ENCODE measurements around the gene SRXN1. TPM values are rescaled to one million over a fixed set of nuclear protein-coding genes. Genes with fewer than 3 reads are reported as not detected.

SRXN1 gene
- total RNA-seq, 1 donor from 2014 or later, result 55.3 TPM

GRCh38 chr20:675033-675452 is 22.0 kb upstream of the SRXN1 start:
- Histone ChIP-seq H3K4me1 (peaks cover 28% of the 10 kb centered on the region), H3K36me3 (no peaks in the 10 kb centered on the region), H3K9me3 (replicated peaks) (no peaks in the 10 kb centered on the region), H3K4me3 (peak overlapping the region; percentile 56), H3K27ac (replicated peaks) (no peak overlapping the region), H3K27me3 (ENCODE audit: low read depth) (peaks cover 86% of the 10 kb centered on the region)
- TF ChIP-seq CTCF (IDR thresholded peaks at IDR 0.05; ENCODE audit: borderline replicate concordance), result no peak
- no peak for DNase-seq
- intact Hi-C loops (cut with micrococcal nuclease), result no loop called here

- Histone ChIP-seq H3K36me3 (no peaks in the 10 kb centered on the region), H3K4me3 (no peak overlapping the region), H3K27ac (replicated peaks) (no peak overlapping the region), H3K4me1 (peaks cover 42% of the 10 kb centered on the region), H3K9me3 (replicated peaks) (no peaks in the 10 kb centered on the region), H3K27me3 (ENCODE audit: low read depth) (peaks cover 72% of the 10 kb centered on the region)
- DNase-seq, result no peak
- TF ChIP-seq CTCF (IDR thresholded peaks at IDR 0.05; ENCODE audit: borderline replicate concordance), result no peak
- intact Hi-C loops (cut with micrococcal nuclease), result no loop called here
These were observed 20.6 kb upstream of the SRXN1 start for GRCh38 chr20:673603-674001.

- DNase-seq, result no peak
- Histone ChIP-seq H3K27me3 (ENCODE audit: low read depth) (peaks cover 67% of the 10 kb centered on the region), H3K27ac (replicated peaks) (no peak overlapping the region), H3K4me1 (peaks cover 48% of the 10 kb centered on the region), H3K4me3 (no peak overlapping the region), H3K36me3 (no peaks in the 10 kb centered on the region), H3K9me3 (replicated peaks) (no peaks in the 10 kb centered on the region)
- intact Hi-C loops (cut with micrococcal nuclease), result no loop called here
- peak; percentile 28 for TF ChIP-seq CTCF (IDR thresholded peaks at IDR 0.05; ENCODE audit: borderline replicate concordance)
These were observed 20.1 kb upstream of the SRXN1 start for GRCh38 chr20:672963-673602.

DNA sequence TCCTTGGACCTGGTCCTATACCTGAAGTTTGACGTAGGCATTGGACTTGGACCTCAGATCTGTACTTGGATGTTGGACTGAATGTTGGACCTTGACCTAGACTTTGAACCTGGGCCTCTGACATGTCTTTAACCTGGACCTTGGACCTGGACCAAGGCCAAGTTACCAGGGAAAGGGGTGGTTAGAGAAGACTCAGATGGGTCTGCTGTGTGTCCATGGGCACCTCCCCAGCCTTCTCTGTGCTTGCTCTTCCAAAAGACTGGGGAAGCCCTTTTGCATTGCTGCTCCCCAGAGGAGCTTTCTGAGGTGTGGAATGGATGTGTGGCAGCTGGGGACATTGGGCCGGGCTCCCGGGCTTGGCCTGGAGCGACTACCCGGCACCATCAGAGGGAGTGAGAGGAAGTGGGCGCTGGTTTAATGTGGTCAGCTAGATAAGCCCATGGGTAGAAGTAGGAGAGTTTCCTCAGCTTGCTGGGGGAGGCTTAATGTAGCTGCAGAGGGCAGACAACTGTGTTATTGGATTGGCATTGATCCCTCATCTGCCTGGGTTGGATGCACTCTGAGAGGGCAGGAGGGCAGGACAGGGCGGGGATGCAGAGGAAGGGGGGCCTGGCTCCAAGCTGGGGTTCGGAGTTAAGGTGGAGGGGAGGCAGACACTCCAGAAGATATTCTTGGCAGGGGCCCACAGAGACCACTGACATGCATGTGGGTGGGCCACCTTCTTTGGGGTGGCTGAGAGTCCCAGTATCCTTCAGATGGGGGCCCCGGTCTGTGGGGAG is 18.4 kb upstream of the SRXN1 start:
- DNase-seq, result no peak
- intact Hi-C loops (cut with micrococcal nuclease), result no loop called here
- Histone ChIP-seq H3K27ac (replicated peaks) (no peak overlapping the region), H3K27me3 (ENCODE audit: low read depth) (peaks cover 54% of the 10 kb centered on the region), H3K9me3 (replicated peaks) (no peaks in the 10 kb centered on the region), H3K4me3 (no peak overlapping the region), H3K4me1 (peaks cover 55% of the 10 kb centered on the region), H3K36me3 (no peaks in the 10 kb centered on the region)
- no peak for TF ChIP-seq CTCF (IDR thresholded peaks at IDR 0.05; ENCODE audit: borderline replicate concordance)

DNA sequence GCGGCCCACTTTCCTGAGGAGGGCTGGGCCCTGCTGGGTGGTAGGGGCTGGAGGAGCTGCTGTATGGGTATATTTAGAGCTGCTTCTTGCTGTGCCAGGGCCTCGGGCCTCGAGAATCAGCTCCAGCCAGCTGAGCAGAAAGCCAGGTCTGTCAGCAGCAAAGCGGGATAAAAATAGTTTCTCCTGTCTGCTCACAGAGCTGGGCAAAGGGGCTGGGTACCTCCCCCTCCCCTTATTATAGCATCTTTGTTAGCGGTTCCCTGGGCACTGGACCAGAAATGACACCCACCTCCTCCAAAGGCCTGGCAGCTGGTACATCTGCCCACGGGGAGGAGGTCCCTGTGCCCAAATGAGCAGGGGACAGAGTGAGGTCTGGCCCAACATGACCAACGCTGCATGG is 16.6 kb upstream of the SRXN1 start:
- H3K27ac ChIP-seq (replicated peaks), result peak overlapping the region; percentile 82
- intact Hi-C loops (cut with micrococcal nuclease), result no loop called here

More for the DNA sequence above, 16.6 kb upstream of the SRXN1 start:
- Histone ChIP-seq H3K36me3 (no peaks in the 10 kb centered on the region), H3K4me1 (peaks cover 42% of the 10 kb centered on the region), H3K9me3 (replicated peaks) (no peaks in the 10 kb centered on the region), H3K27me3 (ENCODE audit: low read depth) (peaks cover 61% of the 10 kb centered on the region), H3K4me3 (no peak overlapping the region)
- no peak for DNase-seq
- TF ChIP-seq CTCF (IDR thresholded peaks at IDR 0.05; ENCODE audit: borderline replicate concordance), result no peak
